HEK293 (cell line): ENCODE results near the gene NABP2.

Experiments used
- GFI1B ChIP-seq: fragments of 450-650 bp; formaldehyde crosslinking; IDR thresholded peaks from 2 replicates; pipeline ENCODE4 v1.5.1; 2016; ENCODE audit warnings: missing biosample characterization, missing genetic modification characterization
- IKZF3 ChIP-seq: fragments of 450-650 bp; IDR thresholded peaks from 2 replicates; pipeline ENCODE4 v1.5.0; 2018; ENCODE audit warnings: missing biosample characterization, mild to moderate bottlenecking, missing genetic modification characterization, moderate library complexity
- KLF9 ChIP-seq: fragments of 450-650 bp; formaldehyde crosslinking; IDR thresholded peaks from 2 replicates; pipeline ENCODE4 v1.5.1; 2016; ENCODE audit warnings: missing biosample characterization, missing genetic modification characterization, low read depth
- MEIS1 ChIP-seq: sonication (generic); formaldehyde crosslinking; IDR thresholded peaks from 2 replicates; pipeline ENCODE4 v1.8.1; 2022; ENCODE audit warnings: missing genetic modification reagents, mild to moderate bottlenecking, borderline replicate concordance
- REPIN1 ChIP-seq: fragments of 450-650 bp; formaldehyde crosslinking; IDR thresholded peaks from 2 replicates; pipeline ENCODE4 v1.5.1; 2017; ENCODE audit warnings: missing biosample characterization, missing genetic modification characterization, low read depth
- SCRT1 ChIP-seq: fragments of 450-650 bp; formaldehyde crosslinking; IDR thresholded peaks from 2 replicates; pipeline ENCODE4 v1.5.1; 2016; ENCODE audit warnings: missing biosample characterization, missing genetic modification characterization, borderline replicate concordance
- SETDB1 ChIP-seq: IDR thresholded peaks from one replicate; pipeline ENCODE4 v1.6.1; 2017; ENCODE audit warnings: mild to moderate bottlenecking, low read length, moderate library complexity, mixed read lengths; ENCODE audit not compliant: insufficient read length
- SP3 ChIP-seq: fragments of 450-650 bp; formaldehyde crosslinking; IDR thresholded peaks from 2 replicates; pipeline ENCODE4 v1.5.1; 2016; ENCODE audit warnings: missing biosample characterization, missing genetic modification characterization
- TRIM28 ChIP-seq: IDR thresholded peaks from 2 replicates; pipeline ENCODE4 v1.6.1; 2011; ENCODE audit warnings: low read length, control low read depth, borderline replicate concordance
- ZBTB17 ChIP-seq: fragments of 450-650 bp; formaldehyde crosslinking; IDR thresholded peaks from 2 replicates; pipeline ENCODE4 v1.5.1; 2016; ENCODE audit warnings: missing biosample characterization, missing genetic modification characterization
- ZBTB48 ChIP-seq: fragments of 450-650 bp; formaldehyde crosslinking; IDR thresholded peaks from 2 replicates; pipeline ENCODE4 v1.5.1; 2016; ENCODE audit warnings: missing biosample characterization, missing genetic modification characterization
- ZEB2 ChIP-seq: fragments of 450-650 bp; formaldehyde crosslinking; IDR thresholded peaks from 2 replicates; pipeline ENCODE4 v1.5.1; 2016; ENCODE audit warnings: missing biosample characterization, missing genetic modification characterization
- ZFP69B ChIP-seq: fragments of 450-650 bp; formaldehyde crosslinking; IDR thresholded peaks from 2 replicates; pipeline ENCODE4 v1.5.1; 2016; ENCODE audit warnings: missing biosample characterization, missing genetic modification characterization
- ZNF112 ChIP-seq: fragments of 450-650 bp; formaldehyde crosslinking; IDR thresholded peaks from 2 replicates; pipeline ENCODE4 v1.5.0; 2017; ENCODE audit warnings: missing biosample characterization, missing genetic modification characterization
- ZNF132 ChIP-seq: fragments of 450-650 bp; formaldehyde crosslinking; IDR thresholded peaks from 2 replicates; pipeline ENCODE4 v1.5.1; 2017; ENCODE audit warnings: missing biosample characterization, missing genetic modification characterization, borderline replicate concordance
- ZNF138 ChIP-seq: fragments of 450-650 bp; formaldehyde crosslinking; IDR thresholded peaks from 2 replicates; pipeline ENCODE4 v1.5.1; 2016; ENCODE audit warnings: missing biosample characterization, missing genetic modification characterization, borderline replicate concordance
- ZNF223 ChIP-seq: fragments of 450-650 bp; formaldehyde crosslinking; IDR thresholded peaks from 2 replicates; pipeline ENCODE4 v1.5.1; 2016; ENCODE audit warnings: missing biosample characterization, missing genetic modification characterization
- ZNF266 ChIP-seq: fragments of 450-650 bp; formaldehyde crosslinking; IDR thresholded peaks from 2 replicates; pipeline ENCODE4 v1.5.1; 2016; ENCODE audit warnings: missing biosample characterization, missing genetic modification characterization, low read depth
- ZNF354C ChIP-seq: fragments of 450-650 bp; formaldehyde crosslinking; IDR thresholded peaks from 2 replicates; pipeline ENCODE4 v1.5.1; 2016; ENCODE audit warnings: missing biosample characterization, missing genetic modification characterization, low read depth, borderline replicate concordance
- ZNF37A ChIP-seq: fragments of 450-650 bp; IDR thresholded peaks from 2 replicates; pipeline ENCODE4 v1.5.1; 2018; ENCODE audit warnings: missing biosample characterization, missing genetic modification characterization
- ZNF391 ChIP-seq: fragments of 450-650 bp; formaldehyde crosslinking; IDR thresholded peaks from 2 replicates; pipeline ENCODE4 v1.5.1; 2016; ENCODE audit warnings: low read depth, missing biosample characterization, missing genetic modification characterization, borderline replicate concordance
- ZNF654 ChIP-seq: fragments of 450-650 bp; formaldehyde crosslinking; IDR thresholded peaks from 2 replicates; pipeline ENCODE4 v1.5.1; 2016; ENCODE audit warnings: low read depth, missing biosample characterization, missing genetic modification characterization
- ZNF776 ChIP-seq: fragments of 450-650 bp; formaldehyde crosslinking; IDR thresholded peaks from 2 replicates; pipeline ENCODE4 v1.5.0; 2017; ENCODE audit warnings: missing biosample characterization, missing genetic modification characterization, borderline replicate concordance
- ZXDB ChIP-seq: fragments of 450-650 bp; formaldehyde crosslinking; IDR thresholded peaks from 2 replicates; pipeline ENCODE4 v1.5.1; 2016; ENCODE audit warnings: missing biosample characterization, missing genetic modification characterization
- TF ChIP-seq, protein P1 (sequence below): fragments of 450-650 bp; formaldehyde crosslinking; IDR thresholded peaks from 2 replicates; pipeline ENCODE4 v1.5.1; 2017; ENCODE audit warnings: missing biosample characterization, mild to moderate bottlenecking, missing genetic modification characterization, moderate library complexity
- TF ChIP-seq, protein P2 (sequence below): fragments of 450-650 bp; formaldehyde crosslinking; IDR thresholded peaks from 2 replicates; pipeline ENCODE4 v1.5.0; 2017; ENCODE audit warnings: missing biosample characterization, missing genetic modification characterization, borderline replicate concordance
- TF ChIP-seq, protein P3 (sequence below): fragments of 450-650 bp; formaldehyde crosslinking; IDR thresholded peaks from 2 replicates; pipeline ENCODE4 v1.5.1; 2017; ENCODE audit warnings: missing biosample characterization, missing genetic modification characterization
- TF ChIP-seq, protein P4 (sequence below): fragments of 450-650 bp; IDR thresholded peaks from 2 replicates; pipeline ENCODE4 v1.5.1; 2018; ENCODE audit warnings: missing biosample characterization, missing genetic modification characterization
- TF ChIP-seq, protein P5 (sequence below): fragments of 450-650 bp; formaldehyde crosslinking; IDR thresholded peaks from 2 replicates; pipeline ENCODE4 v1.5.1; 2016; ENCODE audit warnings: missing biosample characterization, missing genetic modification characterization, borderline replicate concordance

The NABP2 gene

DNA sequence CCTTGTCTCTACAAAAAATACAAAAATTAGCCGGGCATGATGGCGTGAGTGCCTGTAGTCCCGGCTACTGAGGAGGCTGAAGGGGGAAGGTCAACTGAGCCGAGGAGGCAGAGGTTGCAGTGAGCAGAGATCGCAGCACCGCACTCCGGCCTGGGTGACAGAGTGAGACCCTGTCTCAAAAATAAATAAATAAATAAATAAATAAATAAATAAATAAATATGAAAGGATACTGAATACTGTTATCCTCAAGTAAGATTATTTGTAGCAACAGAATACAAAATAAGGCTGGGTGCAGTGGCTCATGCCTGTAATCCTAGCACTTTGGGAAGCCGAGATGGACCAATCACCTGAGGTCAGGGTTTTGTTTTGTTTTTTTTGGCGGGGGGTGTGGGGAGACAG lies 4.3 kb upstream of the NABP2 start (continued):
- TF ChIP-seq ZXDB (tag by site-specific recombination): peak; percentile 87
- TF ChIP-seq, protein P1, sequence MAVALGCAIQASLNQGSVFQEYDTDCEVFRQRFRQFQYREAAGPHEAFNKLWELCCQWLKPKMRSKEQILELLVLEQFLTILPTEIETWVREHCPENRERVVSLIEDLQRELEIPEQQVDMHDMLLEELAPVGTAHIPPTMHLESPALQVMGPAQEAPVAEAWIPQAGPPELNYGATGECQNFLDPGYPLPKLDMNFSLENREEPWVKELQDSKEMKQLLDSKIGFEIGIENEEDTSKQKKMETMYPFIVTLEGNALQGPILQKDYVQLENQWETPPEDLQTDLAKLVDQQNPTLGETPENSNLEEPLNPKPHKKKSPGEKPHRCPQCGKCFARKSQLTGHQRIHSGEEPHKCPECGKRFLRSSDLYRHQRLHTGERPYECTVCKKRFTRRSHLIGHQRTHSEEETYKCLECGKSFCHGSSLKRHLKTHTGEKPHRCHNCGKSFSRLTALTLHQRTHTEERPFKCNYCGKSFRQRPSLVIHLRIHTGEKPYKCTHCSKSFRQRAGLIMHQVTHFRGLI: no peak
- TF ChIP-seq SCRT1 (tag by site-specific recombination): no peak
- TF ChIP-seq SP3: peak; percentile 16; the same call in 1 of the 2 replicates
- no peak for TF ChIP-seq ZFP69B
- TF ChIP-seq ZEB2 (tag by site-specific recombination): no peak; the same call in 1 of the 2 replicates
- peak; percentile 57 for TF ChIP-seq ZNF654 (tag by site-specific recombination)
- peak; percentile 77 for TF ChIP-seq ZNF223 (tag by site-specific recombination)
- no peak for TF ChIP-seq ZBTB48
- peak; percentile 91; the same call in 1 of the 2 replicates for TF ChIP-seq ZNF354C (tag by site-specific recombination)
- no peak for TF ChIP-seq SETDB1
- no peak for TF ChIP-seq TRIM28
- TF ChIP-seq ZNF37A (tag by site-specific recombination): no peak
- 0 out of 2 replicates have a peak, but pooled peaks have one; percentile 48 for TF ChIP-seq GFI1B (tag by site-specific recombination)
- TF ChIP-seq, protein P2, sequence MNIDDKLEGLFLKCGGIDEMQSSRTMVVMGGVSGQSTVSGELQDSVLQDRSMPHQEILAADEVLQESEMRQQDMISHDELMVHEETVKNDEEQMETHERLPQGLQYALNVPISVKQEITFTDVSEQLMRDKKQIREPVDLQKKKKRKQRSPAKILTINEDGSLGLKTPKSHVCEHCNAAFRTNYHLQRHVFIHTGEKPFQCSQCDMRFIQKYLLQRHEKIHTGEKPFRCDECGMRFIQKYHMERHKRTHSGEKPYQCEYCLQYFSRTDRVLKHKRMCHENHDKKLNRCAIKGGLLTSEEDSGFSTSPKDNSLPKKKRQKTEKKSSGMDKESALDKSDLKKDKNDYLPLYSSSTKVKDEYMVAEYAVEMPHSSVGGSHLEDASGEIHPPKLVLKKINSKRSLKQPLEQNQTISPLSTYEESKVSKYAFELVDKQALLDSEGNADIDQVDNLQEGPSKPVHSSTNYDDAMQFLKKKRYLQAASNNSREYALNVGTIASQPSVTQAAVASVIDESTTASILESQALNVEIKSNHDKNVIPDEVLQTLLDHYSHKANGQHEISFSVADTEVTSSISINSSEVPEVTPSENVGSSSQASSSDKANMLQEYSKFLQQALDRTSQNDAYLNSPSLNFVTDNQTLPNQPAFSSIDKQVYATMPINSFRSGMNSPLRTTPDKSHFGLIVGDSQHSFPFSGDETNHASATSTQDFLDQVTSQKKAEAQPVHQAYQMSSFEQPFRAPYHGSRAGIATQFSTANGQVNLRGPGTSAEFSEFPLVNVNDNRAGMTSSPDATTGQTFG (tag by site-specific recombination): no peak
- TF ChIP-seq IKZF3 (tag by site-specific recombination): no peak
- TF ChIP-seq ZNF132 (tag by site-specific recombination): no peak
- TF ChIP-seq, protein P3, sequence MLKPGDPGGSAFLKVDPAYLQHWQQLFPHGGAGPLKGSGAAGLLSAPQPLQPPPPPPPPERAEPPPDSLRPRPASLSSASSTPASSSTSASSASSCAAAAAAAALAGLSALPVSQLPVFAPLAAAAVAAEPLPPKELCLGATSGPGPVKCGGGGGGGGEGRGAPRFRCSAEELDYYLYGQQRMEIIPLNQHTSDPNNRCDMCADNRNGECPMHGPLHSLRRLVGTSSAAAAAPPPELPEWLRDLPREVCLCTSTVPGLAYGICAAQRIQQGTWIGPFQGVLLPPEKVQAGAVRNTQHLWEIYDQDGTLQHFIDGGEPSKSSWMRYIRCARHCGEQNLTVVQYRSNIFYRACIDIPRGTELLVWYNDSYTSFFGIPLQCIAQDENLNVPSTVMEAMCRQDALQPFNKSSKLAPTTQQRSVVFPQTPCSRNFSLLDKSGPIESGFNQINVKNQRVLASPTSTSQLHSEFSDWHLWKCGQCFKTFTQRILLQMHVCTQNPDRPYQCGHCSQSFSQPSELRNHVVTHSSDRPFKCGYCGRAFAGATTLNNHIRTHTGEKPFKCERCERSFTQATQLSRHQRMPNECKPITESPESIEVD: no peak
- TF ChIP-seq, protein P4, sequence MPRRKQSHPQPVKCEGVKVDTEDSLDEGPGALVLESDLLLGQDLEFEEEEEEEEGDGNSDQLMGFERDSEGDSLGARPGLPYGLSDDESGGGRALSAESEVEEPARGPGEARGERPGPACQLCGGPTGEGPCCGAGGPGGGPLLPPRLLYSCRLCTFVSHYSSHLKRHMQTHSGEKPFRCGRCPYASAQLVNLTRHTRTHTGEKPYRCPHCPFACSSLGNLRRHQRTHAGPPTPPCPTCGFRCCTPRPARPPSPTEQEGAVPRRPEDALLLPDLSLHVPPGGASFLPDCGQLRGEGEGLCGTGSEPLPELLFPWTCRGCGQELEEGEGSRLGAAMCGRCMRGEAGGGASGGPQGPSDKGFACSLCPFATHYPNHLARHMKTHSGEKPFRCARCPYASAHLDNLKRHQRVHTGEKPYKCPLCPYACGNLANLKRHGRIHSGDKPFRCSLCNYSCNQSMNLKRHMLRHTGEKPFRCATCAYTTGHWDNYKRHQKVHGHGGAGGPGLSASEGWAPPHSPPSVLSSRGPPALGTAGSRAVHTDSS (tag by site-specific recombination): no peak
- no peak for TF ChIP-seq ZNF776 (tag by site-specific recombination)
- TF ChIP-seq ZBTB17 (tag by site-specific recombination): no peak
- TF ChIP-seq ZNF138 (tag by site-specific recombination): no peak
- TF ChIP-seq ZNF391: no peak
- TF ChIP-seq ZNF266 (tag by site-specific recombination): peak; percentile 87
- TF ChIP-seq, protein P5, sequence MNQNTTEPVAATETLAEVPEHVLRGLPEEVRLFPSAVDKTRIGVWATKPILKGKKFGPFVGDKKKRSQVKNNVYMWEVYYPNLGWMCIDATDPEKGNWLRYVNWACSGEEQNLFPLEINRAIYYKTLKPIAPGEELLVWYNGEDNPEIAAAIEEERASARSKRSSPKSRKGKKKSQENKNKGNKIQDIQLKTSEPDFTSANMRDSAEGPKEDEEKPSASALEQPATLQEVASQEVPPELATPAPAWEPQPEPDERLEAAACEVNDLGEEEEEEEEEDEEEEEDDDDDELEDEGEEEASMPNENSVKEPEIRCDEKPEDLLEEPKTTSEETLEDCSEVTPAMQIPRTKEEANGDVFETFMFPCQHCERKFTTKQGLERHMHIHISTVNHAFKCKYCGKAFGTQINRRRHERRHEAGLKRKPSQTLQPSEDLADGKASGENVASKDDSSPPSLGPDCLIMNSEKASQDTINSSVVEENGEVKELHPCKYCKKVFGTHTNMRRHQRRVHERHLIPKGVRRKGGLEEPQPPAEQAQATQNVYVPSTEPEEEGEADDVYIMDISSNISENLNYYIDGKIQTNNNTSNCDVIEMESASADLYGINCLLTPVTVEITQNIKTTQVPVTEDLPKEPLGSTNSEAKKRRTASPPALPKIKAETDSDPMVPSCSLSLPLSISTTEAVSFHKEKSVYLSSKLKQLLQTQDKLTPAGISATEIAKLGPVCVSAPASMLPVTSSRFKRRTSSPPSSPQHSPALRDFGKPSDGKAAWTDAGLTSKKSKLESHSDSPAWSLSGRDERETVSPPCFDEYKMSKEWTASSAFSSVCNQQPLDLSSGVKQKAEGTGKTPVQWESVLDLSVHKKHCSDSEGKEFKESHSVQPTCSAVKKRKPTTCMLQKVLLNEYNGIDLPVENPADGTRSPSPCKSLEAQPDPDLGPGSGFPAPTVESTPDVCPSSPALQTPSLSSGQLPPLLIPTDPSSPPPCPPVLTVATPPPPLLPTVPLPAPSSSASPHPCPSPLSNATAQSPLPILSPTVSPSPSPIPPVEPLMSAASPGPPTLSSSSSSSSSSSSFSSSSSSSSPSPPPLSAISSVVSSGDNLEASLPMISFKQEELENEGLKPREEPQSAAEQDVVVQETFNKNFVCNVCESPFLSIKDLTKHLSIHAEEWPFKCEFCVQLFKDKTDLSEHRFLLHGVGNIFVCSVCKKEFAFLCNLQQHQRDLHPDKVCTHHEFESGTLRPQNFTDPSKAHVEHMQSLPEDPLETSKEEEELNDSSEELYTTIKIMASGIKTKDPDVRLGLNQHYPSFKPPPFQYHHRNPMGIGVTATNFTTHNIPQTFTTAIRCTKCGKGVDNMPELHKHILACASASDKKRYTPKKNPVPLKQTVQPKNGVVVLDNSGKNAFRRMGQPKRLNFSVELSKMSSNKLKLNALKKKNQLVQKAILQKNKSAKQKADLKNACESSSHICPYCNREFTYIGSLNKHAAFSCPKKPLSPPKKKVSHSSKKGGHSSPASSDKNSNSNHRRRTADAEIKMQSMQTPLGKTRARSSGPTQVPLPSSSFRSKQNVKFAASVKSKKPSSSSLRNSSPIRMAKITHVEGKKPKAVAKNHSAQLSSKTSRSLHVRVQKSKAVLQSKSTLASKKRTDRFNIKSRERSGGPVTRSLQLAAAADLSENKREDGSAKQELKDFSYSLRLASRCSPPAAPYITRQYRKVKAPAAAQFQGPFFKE (tag by site-specific recombination): no peak
- no peak for TF ChIP-seq MEIS1 (CRISPR knock-in tag)
- TF ChIP-seq KLF9: no peak
- no peak for TF ChIP-seq REPIN1 (tag by site-specific recombination)
- TF ChIP-seq ZNF112 (tag by site-specific recombination): no peak
